GM12864 (cell line): Measurements from ENCODE around the gene CHAC2.

ENCODE experiments used
- DNase-seq: peaks from one replicate; pipeline ENCODE4 v3.0.0-alpha.2; 2011; ENCODE audit warnings: low read depth
- H3K4me3 ChIP-seq: 2 replicates; pipeline ENCODE4 v1.5.1; 2011; ENCODE audit warnings: mild to moderate bottlenecking, low read depth, low read length, control low read depth
- CTCF ChIP-seq: IDR thresholded peaks from 2 replicates; pipeline ENCODE4 v1.5.1; 2011; ENCODE audit warnings: low read depth, mild to moderate bottlenecking, moderate library complexity, low read length, control low read depth, inconsistent platforms; ENCODE audit errors: missing control alignments

The CHAC2 gene

DNA sequence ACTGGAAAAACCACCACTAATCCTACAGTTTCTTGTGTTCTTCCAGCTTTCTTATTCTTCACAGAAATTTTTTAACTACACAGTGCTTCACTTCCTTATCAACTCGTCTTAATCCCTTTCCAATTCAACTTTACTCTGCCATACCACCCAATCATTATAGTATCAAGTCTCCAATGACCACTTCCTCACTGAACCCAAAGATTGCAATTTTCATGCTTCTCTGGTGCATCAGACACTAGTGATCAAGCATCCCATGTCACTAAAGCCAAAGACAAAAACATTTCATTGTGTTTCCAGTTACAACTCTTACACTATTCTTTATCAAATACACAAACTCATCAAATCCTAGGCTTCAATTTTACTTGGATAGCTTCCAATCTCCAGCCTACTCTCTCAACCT lies 9.5 kb downstream of the CHAC2 start:
- no peak for TF ChIP-seq CTCF
- H3K4me3 ChIP-seq, result no peak overlapping the region
- no peak for DNase-seq

DNA sequence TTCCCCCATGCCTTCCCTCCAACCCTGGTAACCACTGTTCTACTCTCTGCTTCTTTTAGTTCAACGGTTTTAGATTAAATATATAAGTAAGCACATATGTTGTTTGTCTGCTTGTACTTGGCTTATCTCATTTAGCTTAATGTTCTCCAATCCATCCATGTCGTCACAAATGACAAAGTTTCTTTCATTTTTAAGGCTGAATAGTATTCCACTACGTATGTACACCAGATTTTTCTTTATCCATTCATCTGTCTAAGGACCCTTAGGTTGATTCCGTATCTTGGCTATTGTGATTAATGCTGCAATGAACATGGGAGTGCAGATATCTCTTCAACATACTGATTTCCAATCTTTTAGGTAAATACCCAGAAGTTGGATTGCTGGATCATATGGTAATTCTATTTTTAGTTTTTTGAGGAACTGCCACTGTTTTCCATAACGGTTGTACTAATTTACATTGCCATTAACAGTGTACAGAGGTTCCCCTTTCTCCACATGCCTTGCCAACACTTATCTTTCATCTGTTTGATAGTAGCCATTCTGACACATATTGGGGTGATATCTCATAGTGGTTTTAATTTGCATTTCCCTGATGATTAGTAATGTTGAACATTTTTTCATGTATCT lies 11.0 kb downstream of the CHAC2 start:
- no peak overlapping the region for H3K4me3 ChIP-seq
- TF ChIP-seq CTCF, result no peak
- no peak for DNase-seq

DNA sequence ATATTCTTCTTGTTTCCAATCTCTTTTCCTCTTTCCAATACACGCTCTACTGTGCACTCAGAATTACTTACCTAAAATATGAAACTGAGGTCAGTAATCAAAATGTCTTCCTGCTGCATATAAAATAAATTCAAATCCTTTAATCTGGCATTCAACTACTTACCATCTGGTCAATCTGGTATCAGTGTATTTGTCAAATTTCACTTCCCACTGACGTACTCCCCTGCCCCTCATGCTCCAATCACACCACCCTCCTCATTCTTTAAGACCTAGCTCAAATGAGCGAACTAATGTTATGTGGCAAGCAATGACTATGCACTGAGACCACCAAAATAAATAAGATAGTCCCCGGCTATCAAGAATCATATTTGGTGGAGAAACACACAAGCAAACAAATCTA lies 12.5 kb downstream of the CHAC2 start:
- H3K4me3 ChIP-seq, result no peak overlapping the region
- no peak for DNase-seq
- no peak for TF ChIP-seq CTCF

GRCh38 chr2:53782676-53783075 lies 15.1 kb downstream of the CHAC2 start:
- no peak overlapping the region for H3K4me3 ChIP-seq
- no peak for TF ChIP-seq CTCF
- no peak for DNase-seq

DNA sequence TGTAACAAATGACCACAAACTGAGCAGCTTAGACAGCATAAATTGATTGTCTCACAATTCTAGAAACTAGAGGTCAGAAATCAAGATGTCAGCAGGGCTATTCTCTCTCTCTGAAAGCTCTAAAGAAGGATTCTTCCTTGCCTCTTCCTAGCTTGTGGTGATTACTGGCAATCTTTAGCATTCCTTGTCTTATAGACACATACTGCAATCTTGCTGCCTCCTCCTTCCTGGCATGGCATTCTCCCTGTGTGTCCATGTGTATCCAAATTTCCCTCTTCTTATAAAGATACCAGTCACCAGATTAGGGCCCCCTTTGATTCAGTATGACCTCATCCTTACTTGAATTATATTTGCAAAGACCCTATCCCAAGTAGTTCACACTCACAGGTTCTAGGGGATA lies 16.8 kb downstream of the CHAC2 start:
- TF ChIP-seq CTCF, result no peak
- DNase-seq, result no peak
- H3K4me3 ChIP-seq, result no peak overlapping the region; the same call in 1 of the 2 replicates

- no peak for TF ChIP-seq CTCF
- H3K4me3 ChIP-seq, result peak overlapping the region; percentile 74; the same call in 1 of the 2 replicates
- DNase-seq, result no peak
These were observed 17.8 kb downstream of the CHAC2 start for GRCh38 chr2:53785366-53785765.

- H3K4me3 ChIP-seq, result peak overlapping the region; percentile 74
- no peak for DNase-seq
These were observed 18.7 kb downstream of the CHAC2 start for GRCh38 chr2:53786352-53786704.

More at GRCh38 chr2:53786352-53786704, 18.7 kb downstream of the CHAC2 start:
- TF ChIP-seq CTCF, result no peak
